Measurements from ENCODE around the gene TFIP11. TPM values are rescaled to one million over a fixed set of nuclear protein-coding genes. Genes with fewer than 3 reads are reported as not detected.

Gene TFIP11
- total and polyA plus RNA-seq, 5 donors from 2014 or later = 31.9 to 109 (median 40.8) TPM

- peak overlapping the region in 1 of 3 donors; percentile 78 for H3K27ac Mint-ChIP-seq
Observed at GRCh38 chr22:26444777-26445176, 67.5 kb downstream of the TFIP11 start.

GRCh38 chr22:26443901-26444690, 68.2 kb downstream of the TFIP11 start:
- Mint-ChIP-seq H3K4me1 (peaks cover 0 to 5% (median 4%) of the 10 kb centered on the region in 4 donors), H3K27me3 (no peaks in the 10 kb centered on the region), H3K4me3 (no peak overlapping the region), H3K36me3 (no peaks in the 10 kb centered on the region), H3K9me3 (no peaks in the 10 kb centered on the region), H3K27ac (peak overlapping the region in 2 of 3 donors; percentile 17 to 36)
- Histone ChIP-seq H3K27me3 (ENCODE audit: control insufficient read depth, insufficient read depth, low read length) (no peaks in the 10 kb centered on the region), H3K4me1 (ENCODE audit: control insufficient read depth, insufficient read depth, low read length, poor library complexity, severe bottlenecking) (no peaks in the 10 kb centered on the region), H3K4me3 (ENCODE audit: low read depth, low read length) (no peak overlapping the region), H3K9me3 (ENCODE audit: control insufficient read depth in 2 of 2, low read length in 2 of 2) (no peaks in the 10 kb centered on the region), H3K27ac (ENCODE audit: insufficient read depth, low read length, poor library complexity, severe bottlenecking) (no peak overlapping the region), H3K36me3 (ENCODE audit: control insufficient read depth, insufficient read depth, low read length) (peaks cover 12% of the 10 kb centered on the region)
- DNase-seq (no peak), ATAC-seq (ENCODE audit: low read depth in 2 of 2) (no peak)

More at GRCh38 chr22:26444777-26445176, 67.5 kb downstream of the TFIP11 start:
- Mint-ChIP-seq H3K27me3 (no peaks in the 10 kb centered on the region), H3K4me3 (no peak overlapping the region), H3K36me3 (no peaks in the 10 kb centered on the region), H3K4me1 (peaks cover 0 to 5% (median 4%) of the 10 kb centered on the region in 4 donors), H3K9me3 (no peaks in the 10 kb centered on the region)
- DNase-seq = no peak
- no peaks in the 10 kb centered on the region for H3K27me3 ChIP-seq (ENCODE audit: control insufficient read depth, insufficient read depth, low read length)
- H3K4me1 ChIP-seq (ENCODE audit: control insufficient read depth, insufficient read depth, low read length, poor library complexity, severe bottlenecking) = no peaks in the 10 kb centered on the region
- ATAC-seq (ENCODE audit: low read depth in 2 of 2) = no peak
- no peak overlapping the region for H3K27ac ChIP-seq (ENCODE audit: insufficient read depth, low read length, poor library complexity, severe bottlenecking)
- H3K36me3 ChIP-seq (ENCODE audit: control insufficient read depth, insufficient read depth, low read length) = peaks cover 12% of the 10 kb centered on the region
- H3K9me3 ChIP-seq (ENCODE audit: control insufficient read depth in 2 of 2, low read length in 2 of 2) = no peaks in the 10 kb centered on the region
- no peak overlapping the region for H3K4me3 ChIP-seq (ENCODE audit: low read depth, low read length)

- ATAC-seq (ENCODE audit: low read depth in 2 of 2) = no peak
- Mint-ChIP-seq H3K27ac (no peak overlapping the region), H3K4me1 (peaks cover 4 to 10% (median 6%) of the 10 kb centered on the region in 4 donors)
Observed at GRCh38 chr22:26442086-26442756, 70.1 kb downstream of the TFIP11 start.

More at GRCh38 chr22:26442086-26442756, 70.1 kb downstream of the TFIP11 start:
- Histone ChIP-seq H3K9me3 (ENCODE audit: control insufficient read depth in 2 of 2, low read length in 2 of 2) (no peaks in the 10 kb centered on the region), H3K36me3 (ENCODE audit: control insufficient read depth, insufficient read depth, low read length) (peaks cover 17% of the 10 kb centered on the region), H3K27ac (ENCODE audit: insufficient read depth, low read length, poor library complexity, severe bottlenecking) (no peak overlapping the region), H3K27me3 (ENCODE audit: control insufficient read depth, insufficient read depth, low read length) (no peaks in the 10 kb centered on the region), H3K4me3 (ENCODE audit: low read depth, low read length) (no peak overlapping the region), H3K4me1 (ENCODE audit: control insufficient read depth, insufficient read depth, low read length, poor library complexity, severe bottlenecking) (no peaks in the 10 kb centered on the region)
- H3K4me3 Mint-ChIP-seq = no peak overlapping the region
- H3K36me3 Mint-ChIP-seq = no peaks in the 10 kb centered on the region
- no peaks in the 10 kb centered on the region for H3K9me3 Mint-ChIP-seq
- H3K27me3 Mint-ChIP-seq = no peaks in the 10 kb centered on the region
- DNase-seq = no peak

Other genes with a start within 250 kb of the TFIP11 start
- gene ASPHD2, start 83.2 kb downstream of the TFIP11 start, total RNA-seq = 4.3 TPM
- gene ASPHD2, start 83.2 kb downstream of the TFIP11 start, polyA plus RNA-seq = 1 to 10 TPM; 3.1 to 8.5 (median 4.4) TPM
- 44.6 TPM for gene HPS4, start 28.7 kb downstream of the TFIP11 start, total RNA-seq
- 10 to 100 TPM; 12.0 to 16.1 (median 13.6) TPM for gene HPS4, start 28.7 kb downstream of the TFIP11 start, polyA plus RNA-seq
- gene SRRD, start 28.6 kb downstream of the TFIP11 start, total RNA-seq = 27.3 TPM
- 10 to 100 TPM; 25.5 to 34.7 (median 29.1) TPM for gene SRRD, start 28.6 kb downstream of the TFIP11 start, polyA plus RNA-seq
- 36.0 TPM for gene TPST2, start 77.7 kb upstream of the TFIP11 start, total RNA-seq
- 10 to 100 TPM; 48.1 to 64.6 (median 59.3) TPM for gene TPST2, start 77.7 kb upstream of the TFIP11 start, polyA plus RNA-seq
- gene CRYBB1, start 105.6 kb upstream of the TFIP11 start, total RNA-seq = not detected
- not detected for gene CRYBB1, start 105.6 kb upstream of the TFIP11 start, polyA plus RNA-seq
- not detected for gene CRYBA4, start 109.5 kb upstream of the TFIP11 start, total RNA-seq
- under 1 TPM in 1 of 4 donors, not detected in 3; 0.59 TPM for gene CRYBA4, start 109.5 kb upstream of the TFIP11 start, polyA plus RNA-seq
- gene MIAT, start 145.1 kb upstream of the TFIP11 start, total RNA-seq = 305 TPM
- 1 to 10 TPM; 1.4 to 3.1 (median 2.4) TPM for gene MIAT, start 145.1 kb upstream of the TFIP11 start, polyA plus RNA-seq